WTC11 (cell line): ENCODE data around the gene ARFIP1. TPM values are rescaled to one million over a fixed set of nuclear protein-coding genes. Genes with fewer than 3 reads are reported as not detected.
A peak's percentile ranks its signal among the peaks of the same experiment; 100 is the strongest.

Experiments used
- ATAC-seq: fragments of 200-7000 bp; cut with Tn5 transposase; 2 replicates; pipeline ENCODE4 v1.10.0; 2021; ENCODE audit warnings: mild to moderate bottlenecking, moderate library complexity
- CTCF ChIA-PET: fragments of 300-600 bp; sonication (Branson Sonifier 250); formaldehyde crosslinking; loops from one replicate; lab custom pipeline; 2021; ENCODE audit warnings: antibody characterized with exemption; lab: Charles Lee
- POLR2A ChIA-PET: fragments of 350-600 bp; sonication (Branson Sonifier 250); formaldehyde crosslinking; loops from one replicate; lab custom pipeline; 2021; ENCODE audit warnings: antibody characterized with exemption; lab: Charles Lee
- DNase-seq: peaks from one replicate; pipeline ENCODE4 v3.0.0; 2021; ENCODE audit warnings: low spot score
- H3K27ac Mint-ChIP-seq: 2 replicates; pipeline ENCODE4 v1.8.0; 2021; ENCODE audit warnings: mixed read lengths
- H3K27me3 Mint-ChIP-seq: 2 replicates; pipeline ENCODE4 v1.8.0; 2021; ENCODE audit warnings: low read depth, mild to moderate bottlenecking, moderate library complexity, mixed read lengths
- H3K36me3 Mint-ChIP-seq: 2 replicates; pipeline ENCODE4 v1.8.0; 2021; ENCODE audit warnings: mixed read lengths
- H3K4me1 Mint-ChIP-seq: 2 replicates; pipeline ENCODE4 v1.8.0; 2022; ENCODE audit warnings: mixed read lengths
- H3K4me3 Mint-ChIP-seq: 2 replicates; pipeline ENCODE4 v1.8.0; 2021; ENCODE audit warnings: mild to moderate bottlenecking, moderate library complexity, mixed read lengths
- H3K9me3 Mint-ChIP-seq: 2 replicates; pipeline ENCODE4 v1.8.0; 2021; ENCODE audit warnings: mixed read lengths
- ARID4B ChIP-seq: sonication (generic); formaldehyde crosslinking; IDR thresholded peaks from 2 replicates; pipeline ENCODE4 v1.8.0; 2023; ENCODE audit warnings: missing genetic modification reagents, mild to moderate bottlenecking, borderline replicate concordance
- CREB1 ChIP-seq: sonication (generic); formaldehyde crosslinking; IDR thresholded peaks from 2 replicates; pipeline ENCODE4 v1.8.0; 2023; ENCODE audit warnings: mild to moderate bottlenecking, missing genetic modification reagents
- E2F1 ChIP-seq: sonication (generic); formaldehyde crosslinking; IDR thresholded peaks from 2 replicates; pipeline ENCODE4 v1.8.0; 2022; ENCODE audit warnings: mild to moderate bottlenecking, missing genetic modification reagents
- HMGXB4 ChIP-seq: sonication (generic); formaldehyde crosslinking; IDR thresholded peaks from 2 replicates; pipeline ENCODE4 v1.8.1; 2023; ENCODE audit warnings: mild to moderate bottlenecking, moderate library complexity, missing genetic modification reagents
- IRF1 ChIP-seq: sonication (generic); formaldehyde crosslinking; IDR thresholded peaks from 2 replicates; pipeline ENCODE4 v1.8.0; 2023; ENCODE audit warnings: missing genetic modification reagents
- JAZF1 ChIP-seq: fragments of 250-450 bp; sonication (Bioruptor Pico); IDR thresholded peaks from 2 replicates; pipeline ENCODE4 v1.9.0; 2021; ENCODE audit warnings: moderate library complexity, mild to moderate bottlenecking, inconsistent platforms
- MXD4 ChIP-seq: fragments of 250-450 bp; sonication (Bioruptor Pico); IDR thresholded peaks from 2 replicates; pipeline ENCODE4 v1.8.0; 2021; ENCODE audit warnings: mild to moderate bottlenecking, moderate library complexity, borderline replicate concordance
- MYBL2 ChIP-seq: sonication (generic); formaldehyde crosslinking; IDR thresholded peaks from 2 replicates; pipeline ENCODE4 v1.8.1; 2023; ENCODE audit warnings: mild to moderate bottlenecking, moderate library complexity, missing genetic modification reagents
- NFE2L1 ChIP-seq: sonication (generic); formaldehyde crosslinking; IDR thresholded peaks from 2 replicates; pipeline ENCODE4 v1.8.1; 2023; ENCODE audit warnings: missing genetic modification reagents
- NR2C2 ChIP-seq: sonication (generic); formaldehyde crosslinking; IDR thresholded peaks from 2 replicates; pipeline ENCODE4 v1.8.0; 2022; ENCODE audit warnings: mild to moderate bottlenecking, missing genetic modification reagents
- NR3C1 ChIP-seq: sonication (generic); formaldehyde crosslinking; conservative IDR thresholded peaks from 2 replicates; pipeline ENCODE4 v1.8.1; 2023; ENCODE audit warnings: low read depth, mild to moderate bottlenecking, missing genetic modification reagents
- SOX15 ChIP-seq: fragments of 250-450 bp; sonication (Bioruptor Pico); IDR thresholded peaks from 2 replicates; pipeline ENCODE4 v1.9.0; 2021; ENCODE audit warnings: mild to moderate bottlenecking
- ZBTB21 ChIP-seq: sonication (generic); formaldehyde crosslinking; IDR thresholded peaks from 2 replicates; pipeline ENCODE4 v1.8.1; 2023; ENCODE audit warnings: mild to moderate bottlenecking, missing genetic modification reagents, borderline replicate concordance
- ZNF232 ChIP-seq: sonication (generic); formaldehyde crosslinking; IDR thresholded peaks from 2 replicates; pipeline ENCODE4 v1.8.0; 2022; ENCODE audit warnings: mild to moderate bottlenecking, missing genetic modification reagents
- ZNF281 ChIP-seq: sonication (generic); formaldehyde crosslinking; IDR thresholded peaks from 2 replicates; pipeline ENCODE4 v1.8.0; 2023; ENCODE audit warnings: mild to moderate bottlenecking, missing genetic modification reagents
- ZNF317 ChIP-seq: sonication (generic); formaldehyde crosslinking; IDR thresholded peaks from 2 replicates; pipeline ENCODE4 v1.8.1; 2023; ENCODE audit warnings: low read depth, mild to moderate bottlenecking, moderate library complexity, missing genetic modification reagents, borderline replicate concordance
- ZNF532 ChIP-seq: fragments of 250-450 bp; sonication (Bioruptor Pico); IDR thresholded peaks from 2 replicates; pipeline ENCODE4 v1.9.0; 2021; ENCODE audit warnings: mild to moderate bottlenecking, borderline replicate concordance
- ZNF671 ChIP-seq: fragments of 250-450 bp; sonication (Bioruptor Pico); IDR thresholded peaks from 2 replicates; pipeline ENCODE4 v1.8.0; 2021; ENCODE audit warnings: mild to moderate bottlenecking
- ZSCAN18 ChIP-seq: fragments of 250-450 bp; sonication (Bioruptor Pico); IDR thresholded peaks from 2 replicates; pipeline ENCODE4 v2.1.2; 2022; ENCODE audit warnings: mild to moderate bottlenecking, moderate library complexity
- total RNA-seq: library from RNA; stranded (reverse); gene quantifications from 3 replicates; pipeline ENCODE4 v1.2.3, GENCODE V29; 2021

Gene ARFIP1
- total RNA-seq, 1 experiment from 2014 or later, result 35.3 TPM

- H3K4me3 Mint-ChIP-seq, result no peak overlapping the region
- no peaks in the 10 kb centered on the region for H3K36me3 Mint-ChIP-seq
- H3K9me3 Mint-ChIP-seq, result no peaks in the 10 kb centered on the region
- ChIA-PET POLR2A (no interaction called here), CTCF (interaction anchor here (0.9 to 2.7 kb wide), 4 partner anchors 88 to 235 kb away, joined by 3 to 22 read pairs (median 4); no protein-coding TSS in a partner anchor)
- H3K27ac Mint-ChIP-seq, result 0 out of 2 replicates have a peak overlapping the region, but pooled peaks have one; percentile 4
- peaks cover 26% of the 10 kb centered on the region for H3K4me1 Mint-ChIP-seq
- DNase-seq (no peak), ATAC-seq (peak; percentile 61)
- no peaks in the 10 kb centered on the region for H3K27me3 Mint-ChIP-seq
- no peak for TF ChIP-seq ZNF671 (CRISPR knock-in tag)
- TF ChIP-seq ZBTB21 (CRISPR knock-in tag), result no peak
- TF ChIP-seq JAZF1 (CRISPR knock-in tag), result no peak
- TF ChIP-seq SOX15 (CRISPR knock-in tag), result no peak
- no peak for TF ChIP-seq ZNF532 (CRISPR knock-in tag)
- TF ChIP-seq ZNF232 (CRISPR knock-in tag), result no peak
- no peak for TF ChIP-seq HMGXB4 (CRISPR knock-in tag)
- TF ChIP-seq ZNF317 (CRISPR knock-in tag), result no peak
- TF ChIP-seq ARID4B (CRISPR knock-in tag), result no peak
- no peak for TF ChIP-seq NR3C1 (CRISPR knock-in tag)
- no peak for TF ChIP-seq E2F1
- no peak for TF ChIP-seq NR2C2
- no peak for TF ChIP-seq CREB1 (CRISPR knock-in tag)
- no peak for TF ChIP-seq ZNF281
- TF ChIP-seq MXD4 (CRISPR knock-in tag), result no peak
- no peak for TF ChIP-seq MYBL2 (CRISPR knock-in tag)
- no peak for TF ChIP-seq ZSCAN18 (CRISPR knock-in tag)
- no peak for TF ChIP-seq IRF1 (CRISPR knock-in tag)
- no peak for TF ChIP-seq NFE2L1 (CRISPR knock-in tag)
These were observed 45.6 kb upstream of the ARFIP1 start for GRCh38 chr4:152734015-152734698.
